ENCODE results near the gene FLNC. TPM values are rescaled to one million over a fixed set of nuclear protein-coding genes. Genes with fewer than 3 reads are reported as not detected.

The FLNC gene, protein sequence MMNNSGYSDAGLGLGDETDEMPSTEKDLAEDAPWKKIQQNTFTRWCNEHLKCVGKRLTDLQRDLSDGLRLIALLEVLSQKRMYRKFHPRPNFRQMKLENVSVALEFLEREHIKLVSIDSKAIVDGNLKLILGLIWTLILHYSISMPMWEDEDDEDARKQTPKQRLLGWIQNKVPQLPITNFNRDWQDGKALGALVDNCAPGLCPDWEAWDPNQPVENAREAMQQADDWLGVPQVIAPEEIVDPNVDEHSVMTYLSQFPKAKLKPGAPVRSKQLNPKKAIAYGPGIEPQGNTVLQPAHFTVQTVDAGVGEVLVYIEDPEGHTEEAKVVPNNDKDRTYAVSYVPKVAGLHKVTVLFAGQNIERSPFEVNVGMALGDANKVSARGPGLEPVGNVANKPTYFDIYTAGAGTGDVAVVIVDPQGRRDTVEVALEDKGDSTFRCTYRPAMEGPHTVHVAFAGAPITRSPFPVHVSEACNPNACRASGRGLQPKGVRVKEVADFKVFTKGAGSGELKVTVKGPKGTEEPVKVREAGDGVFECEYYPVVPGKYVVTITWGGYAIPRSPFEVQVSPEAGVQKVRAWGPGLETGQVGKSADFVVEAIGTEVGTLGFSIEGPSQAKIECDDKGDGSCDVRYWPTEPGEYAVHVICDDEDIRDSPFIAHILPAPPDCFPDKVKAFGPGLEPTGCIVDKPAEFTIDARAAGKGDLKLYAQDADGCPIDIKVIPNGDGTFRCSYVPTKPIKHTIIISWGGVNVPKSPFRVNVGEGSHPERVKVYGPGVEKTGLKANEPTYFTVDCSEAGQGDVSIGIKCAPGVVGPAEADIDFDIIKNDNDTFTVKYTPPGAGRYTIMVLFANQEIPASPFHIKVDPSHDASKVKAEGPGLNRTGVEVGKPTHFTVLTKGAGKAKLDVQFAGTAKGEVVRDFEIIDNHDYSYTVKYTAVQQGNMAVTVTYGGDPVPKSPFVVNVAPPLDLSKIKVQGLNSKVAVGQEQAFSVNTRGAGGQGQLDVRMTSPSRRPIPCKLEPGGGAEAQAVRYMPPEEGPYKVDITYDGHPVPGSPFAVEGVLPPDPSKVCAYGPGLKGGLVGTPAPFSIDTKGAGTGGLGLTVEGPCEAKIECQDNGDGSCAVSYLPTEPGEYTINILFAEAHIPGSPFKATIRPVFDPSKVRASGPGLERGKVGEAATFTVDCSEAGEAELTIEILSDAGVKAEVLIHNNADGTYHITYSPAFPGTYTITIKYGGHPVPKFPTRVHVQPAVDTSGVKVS (N-terminal part only)
- total RNA-seq, result 93.9 and 109 TPM in 2 replicates

DNA sequence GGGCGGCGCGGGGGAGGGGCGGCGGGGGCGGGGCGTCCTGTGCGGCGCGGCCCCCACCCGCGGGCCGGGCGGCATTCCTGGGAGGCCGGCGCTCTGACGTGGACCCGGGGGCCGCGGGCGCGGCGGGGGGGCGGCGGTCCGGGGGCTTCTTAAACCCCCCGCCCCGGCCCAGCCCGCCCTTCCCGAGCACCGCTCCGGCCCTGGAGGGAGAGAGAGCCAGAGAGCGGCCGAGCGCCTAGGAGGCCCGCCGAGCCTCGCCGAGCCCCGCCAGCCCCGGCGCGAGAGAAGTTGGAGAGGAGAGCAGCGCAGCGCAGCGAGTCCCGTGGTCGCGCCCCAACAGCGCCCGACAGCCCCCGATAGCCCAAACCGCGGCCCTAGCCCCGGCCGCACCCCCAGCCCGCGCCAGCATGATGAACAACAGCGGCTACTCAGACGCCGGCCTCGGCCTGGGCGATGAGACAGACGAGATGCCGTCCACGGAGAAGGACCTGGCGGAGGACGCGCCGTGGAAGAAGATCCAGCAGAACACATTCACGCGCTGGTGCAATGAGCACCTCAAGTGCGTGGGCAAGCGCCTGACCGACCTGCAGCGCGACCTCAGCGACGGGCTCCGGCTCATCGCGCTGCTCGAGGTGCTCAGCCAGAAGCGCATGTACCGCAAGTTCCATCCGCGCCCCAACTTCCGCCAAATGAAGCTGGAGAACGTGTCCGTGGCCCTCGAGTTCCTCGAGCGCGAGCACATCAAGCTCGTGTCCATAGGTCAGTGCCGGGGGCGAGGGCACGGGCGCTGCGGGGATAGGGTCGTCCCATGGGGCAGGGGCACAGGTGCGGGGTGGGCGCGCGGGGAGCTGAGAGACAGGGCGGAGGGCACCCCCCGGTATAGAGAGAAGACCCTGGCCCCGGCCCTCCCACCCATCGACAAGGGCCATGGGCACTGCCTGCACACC is at the start of gene FLNC:
TSS of gene FLNC (plus strand) at position 176 of the 947 bp plus-strand sequence. CDS start at position 408, 232 bp downstream.

DNA sequence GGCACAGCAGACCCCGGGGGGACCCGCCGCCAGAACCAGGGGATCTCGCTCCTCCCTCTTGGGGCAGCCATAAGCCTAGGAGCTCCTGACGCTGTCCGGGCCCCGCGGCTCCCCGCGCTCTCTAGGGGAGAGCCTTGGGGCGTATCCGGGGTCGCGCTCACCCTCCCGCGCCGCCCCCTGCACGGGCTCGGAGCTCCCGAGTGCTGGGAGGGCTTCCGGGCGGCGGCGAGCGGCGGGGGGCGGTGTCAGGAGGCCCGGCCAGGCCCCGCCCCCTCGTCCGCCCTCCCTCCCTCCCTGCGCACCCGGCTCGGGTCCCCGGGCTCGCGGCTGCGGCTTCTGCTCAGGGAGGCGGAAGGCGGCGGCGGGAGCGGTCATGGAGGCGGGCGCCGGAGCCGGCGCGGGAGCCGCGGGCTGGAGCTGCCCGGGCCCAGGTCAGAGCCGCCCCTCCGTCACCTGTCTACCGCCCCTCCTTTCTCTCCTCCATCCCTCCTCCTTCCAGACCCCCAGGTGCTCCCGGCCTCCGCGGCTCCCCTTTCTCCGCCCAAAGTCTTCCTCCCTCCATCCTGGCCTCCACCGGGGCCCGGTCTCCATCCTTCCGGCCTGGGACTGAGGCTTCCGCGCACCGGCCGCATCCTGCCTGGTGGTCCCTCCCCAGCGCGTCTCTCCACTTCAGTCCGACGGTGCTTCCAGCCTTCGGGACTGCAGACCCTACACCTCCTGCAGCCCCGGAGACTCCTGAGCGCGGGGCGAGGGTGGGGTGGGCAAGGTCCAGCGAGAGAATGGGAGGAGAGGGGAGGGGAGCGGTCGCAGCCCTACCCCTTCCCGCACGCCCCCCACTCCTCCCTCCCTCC is 38.9 kb upstream of the FLNC start, which contains the start of gene CCDC136:
TSS of gene CCDC136 (plus strand) at position 848 of the 851 bp plus-strand sequence. CDS start 444 bp downstream, outside the sequence.

DNA sequence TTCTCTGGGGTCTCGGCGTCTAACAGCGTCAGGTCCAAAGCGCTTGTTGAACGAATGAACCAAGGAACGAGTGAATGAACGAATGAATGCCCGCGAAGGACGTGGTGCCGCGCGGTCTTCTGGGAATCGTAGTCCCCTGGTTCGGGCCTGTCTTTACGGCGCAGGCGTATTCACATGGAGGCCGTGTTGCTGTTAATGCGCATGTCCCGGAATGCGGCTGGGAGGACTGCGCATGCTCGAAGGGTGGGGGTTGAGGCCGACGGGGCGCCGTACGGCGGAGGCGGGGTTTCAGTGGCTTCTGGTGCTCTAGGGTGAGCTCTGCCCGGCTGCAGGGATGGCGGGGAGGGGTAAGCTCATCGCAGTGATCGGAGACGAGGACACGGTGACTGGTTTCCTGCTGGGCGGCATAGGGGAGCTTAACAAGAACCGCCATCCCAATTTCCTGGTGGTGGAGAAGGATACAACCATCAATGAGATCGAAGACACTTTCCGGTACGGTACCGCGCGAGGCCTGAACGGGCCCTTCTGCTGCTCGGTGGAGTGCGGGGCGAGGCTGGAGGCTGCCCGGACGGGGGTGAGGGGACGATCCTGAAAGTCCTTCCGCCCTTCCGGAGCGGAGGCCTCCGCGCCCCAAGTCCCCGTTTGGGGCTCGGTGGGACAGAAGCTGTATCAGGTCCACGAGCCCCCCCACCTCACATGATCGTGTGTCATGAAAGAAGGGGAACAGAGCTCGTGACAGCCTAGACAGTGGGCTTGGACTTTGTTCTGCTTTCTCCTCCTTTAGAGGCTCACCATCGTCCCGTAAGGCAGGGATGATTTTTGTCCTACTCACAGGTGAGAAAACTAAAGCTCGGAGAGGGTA is 32.6 kb downstream of the FLNC start, which contains the start of gene ATP6V1F:
TSS of gene ATP6V1F (plus strand) at position 286 of the 862 bp plus-strand sequence. CDS start at position 335, 49 bp downstream.

Other genes starting within 250 kb of the FLNC start
- gene GARIN1A, start 158.1 kb upstream of the FLNC start, total RNA-seq, result 0.36 and 0.53 TPM in 2 replicates
- 380 and 486 TPM in 2 replicates for gene CALU, start 91.0 kb upstream of the FLNC start, total RNA-seq
- not detected in 2 replicates for gene OPN1SW, start 54.6 kb upstream of the FLNC start, total RNA-seq
- 3.9 and 8.1 TPM in 2 replicates for gene CCDC136, start 38.4 kb upstream of the FLNC start, total RNA-seq
- gene ATP6V1F, start 32.5 kb downstream of the FLNC start, total RNA-seq, result 55.3 and 67.9 TPM in 2 replicates
- not detected in 2 replicates for gene KCP, start 80.3 kb downstream of the FLNC start, total RNA-seq
- gene IRF5, start 107.5 kb downstream of the FLNC start, total RNA-seq, result 0.66 and 1.4 TPM in 2 replicates
- 80.3 and 84.3 TPM in 2 replicates for gene TNPO3, start 224.7 kb downstream of the FLNC start, total RNA-seq

All from thoracic aorta endothelial cell (primary cell).